Ishikawa (cell line): ENCODE measurements around the gene FAM186B.

Experiments
- CEBPB ChIP-seq: IDR thresholded peaks from 2 replicates; pipeline ENCODE4 v1.6.1; 2012
- CREB1 ChIP-seq: IDR thresholded peaks from 2 replicates; pipeline ENCODE4 v1.6.1; 2012; ENCODE audit warnings: low read depth
- EGR1 ChIP-seq: IDR thresholded peaks from 2 replicates; pipeline ENCODE4 v1.6.1; 2012
- EP300 ChIP-seq: IDR thresholded peaks from 2 replicates; pipeline ENCODE4 v1.6.1; 2012; ENCODE audit warnings: borderline replicate concordance
- FOXM1 ChIP-seq: IDR thresholded peaks from 2 replicates; pipeline ENCODE4 v1.6.1; 2012; ENCODE audit warnings: low read depth, borderline replicate concordance
- NFIC ChIP-seq: IDR thresholded peaks from 2 replicates; pipeline ENCODE4 v1.6.1; 2012
- RAD21 ChIP-seq: IDR thresholded peaks from 2 replicates; pipeline ENCODE4 v1.6.1; 2012; ENCODE audit warnings: low read depth
- TAF1 ChIP-seq: IDR thresholded peaks from 2 replicates; pipeline ENCODE4 v1.6.1; 2012; ENCODE audit warnings: low read depth, mild to moderate bottlenecking
- TCF12 ChIP-seq: IDR thresholded peaks from 2 replicates; pipeline ENCODE4 v1.6.1; 2012; ENCODE audit warnings: low read depth
- TEAD4 ChIP-seq: IDR thresholded peaks from 2 replicates; pipeline ENCODE4 v1.6.1; 2012
- YY1 ChIP-seq: IDR thresholded peaks from 2 replicates; pipeline ENCODE4 v1.6.1; 2012; ENCODE audit warnings: low read depth
- ZBTB7A ChIP-seq: IDR thresholded peaks from 2 replicates; pipeline ENCODE4 v1.6.1; 2012; ENCODE audit warnings: low read depth
- TF ChIP-seq, protein P1 (sequence below): IDR thresholded peaks from 2 replicates; pipeline ENCODE4 v1.6.1; 2012; ENCODE audit warnings: low read depth, mild to moderate bottlenecking
- TF ChIP-seq, protein P2 (sequence below): IDR thresholded peaks from 2 replicates; pipeline ENCODE4 v1.6.1; 2012
- TF ChIP-seq, protein P3 (sequence below): IDR thresholded peaks from 2 replicates; pipeline ENCODE4 v1.6.1; 2012

FAM186B gene

DNA sequence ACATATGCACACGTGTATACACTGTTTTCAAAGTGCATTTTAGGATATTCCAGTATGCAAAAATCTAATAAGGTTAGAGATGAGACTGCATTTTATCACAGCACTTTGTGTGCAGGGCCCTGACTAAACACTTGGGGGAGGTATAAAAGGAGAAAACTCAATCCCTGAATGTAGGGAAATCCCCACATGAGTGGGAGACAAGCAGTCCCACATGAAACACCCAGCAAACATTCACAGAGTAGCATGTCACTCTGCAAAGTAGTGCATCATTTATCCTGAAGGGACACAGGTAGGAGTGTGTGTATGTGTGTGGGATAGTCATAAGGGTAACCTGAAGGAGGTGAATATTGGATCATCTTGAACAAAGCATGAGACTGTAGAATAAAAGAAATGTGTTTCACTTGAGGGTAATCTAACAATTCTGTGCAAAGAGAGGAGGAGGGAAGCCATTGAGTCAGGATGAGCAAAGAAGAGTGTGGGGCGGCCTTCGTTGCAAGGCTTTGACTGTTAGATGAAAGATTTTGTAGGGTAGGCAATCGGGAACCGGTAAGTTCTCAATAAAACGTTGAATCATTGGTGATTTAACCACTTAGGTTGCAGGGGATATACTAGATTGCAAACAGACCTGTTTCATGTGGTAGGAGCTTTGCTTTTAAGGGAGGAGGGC lies 20.9 kb upstream of the FAM186B start:
- no peak for TF ChIP-seq ZBTB7A
- TF ChIP-seq TEAD4 = no peak
- no peak for TF ChIP-seq TCF12
- no peak for TF ChIP-seq CREB1
- TF ChIP-seq FOXM1 = no peak

DNA sequence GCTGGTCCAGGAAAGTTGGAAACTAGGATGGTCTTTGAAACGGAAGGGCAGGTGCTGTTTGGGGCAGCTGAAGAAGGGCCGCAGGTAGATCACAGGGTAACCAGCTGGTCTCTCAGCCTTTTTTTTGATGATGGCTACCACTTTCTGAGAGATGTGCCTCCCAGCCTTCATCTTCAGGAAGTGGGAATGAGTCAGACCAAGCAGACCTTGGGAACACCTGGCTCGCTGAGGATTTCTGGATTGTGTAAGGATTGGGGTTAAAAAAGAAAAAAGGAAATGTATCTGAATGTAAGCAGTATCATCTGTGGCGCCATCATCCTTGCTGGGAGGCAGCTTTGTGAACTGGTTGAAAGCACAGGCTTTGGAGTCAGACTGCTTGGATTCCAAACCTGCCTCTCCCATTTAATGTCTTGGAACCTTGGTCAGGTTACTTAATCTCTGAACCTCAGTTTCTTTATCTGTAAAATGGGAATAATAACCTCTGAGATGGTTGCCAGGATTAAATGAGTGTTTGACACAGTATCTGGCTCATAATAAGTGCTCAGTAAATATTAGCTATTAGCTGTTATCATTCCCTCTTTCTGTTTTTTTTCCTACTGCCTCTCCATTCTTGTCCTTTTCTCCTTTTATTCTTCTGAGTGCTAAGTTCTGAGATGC lies 19.6 kb upstream of the FAM186B start:
- TF ChIP-seq CREB1 (no peak), EGR1 (no peak), EP300 (no peak), TCF12 (no peak), TEAD4 (no peak), YY1 (no peak), CEBPB (no peak), ZBTB7A (no peak), RAD21 (no peak), TAF1 (no peak), FOXM1 (no peak), NFIC (no peak)
- TF ChIP-seq, protein P1, sequence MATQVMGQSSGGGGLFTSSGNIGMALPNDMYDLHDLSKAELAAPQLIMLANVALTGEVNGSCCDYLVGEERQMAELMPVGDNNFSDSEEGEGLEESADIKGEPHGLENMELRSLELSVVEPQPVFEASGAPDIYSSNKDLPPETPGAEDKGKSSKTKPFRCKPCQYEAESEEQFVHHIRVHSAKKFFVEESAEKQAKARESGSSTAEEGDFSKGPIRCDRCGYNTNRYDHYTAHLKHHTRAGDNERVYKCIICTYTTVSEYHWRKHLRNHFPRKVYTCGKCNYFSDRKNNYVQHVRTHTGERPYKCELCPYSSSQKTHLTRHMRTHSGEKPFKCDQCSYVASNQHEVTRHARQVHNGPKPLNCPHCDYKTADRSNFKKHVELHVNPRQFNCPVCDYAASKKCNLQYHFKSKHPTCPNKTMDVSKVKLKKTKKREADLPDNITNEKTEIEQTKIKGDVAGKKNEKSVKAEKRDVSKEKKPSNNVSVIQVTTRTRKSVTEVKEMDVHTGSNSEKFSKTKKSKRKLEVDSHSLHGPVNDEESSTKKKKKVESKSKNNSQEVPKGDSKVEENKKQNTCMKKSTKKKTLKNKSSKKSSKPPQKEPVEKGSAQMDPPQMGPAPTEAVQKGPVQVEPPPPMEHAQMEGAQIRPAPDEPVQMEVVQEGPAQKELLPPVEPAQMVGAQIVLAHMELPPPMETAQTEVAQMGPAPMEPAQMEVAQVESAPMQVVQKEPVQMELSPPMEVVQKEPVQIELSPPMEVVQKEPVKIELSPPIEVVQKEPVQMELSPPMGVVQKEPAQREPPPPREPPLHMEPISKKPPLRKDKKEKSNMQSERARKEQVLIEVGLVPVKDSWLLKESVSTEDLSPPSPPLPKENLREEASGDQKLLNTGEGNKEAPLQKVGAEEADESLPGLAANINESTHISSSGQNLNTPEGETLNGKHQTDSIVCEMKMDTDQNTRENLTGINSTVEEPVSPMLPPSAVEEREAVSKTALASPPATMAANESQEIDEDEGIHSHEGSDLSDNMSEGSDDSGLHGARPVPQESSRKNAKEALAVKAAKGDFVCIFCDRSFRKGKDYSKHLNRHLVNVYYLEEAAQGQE = no peak
- TF ChIP-seq, protein P2, sequence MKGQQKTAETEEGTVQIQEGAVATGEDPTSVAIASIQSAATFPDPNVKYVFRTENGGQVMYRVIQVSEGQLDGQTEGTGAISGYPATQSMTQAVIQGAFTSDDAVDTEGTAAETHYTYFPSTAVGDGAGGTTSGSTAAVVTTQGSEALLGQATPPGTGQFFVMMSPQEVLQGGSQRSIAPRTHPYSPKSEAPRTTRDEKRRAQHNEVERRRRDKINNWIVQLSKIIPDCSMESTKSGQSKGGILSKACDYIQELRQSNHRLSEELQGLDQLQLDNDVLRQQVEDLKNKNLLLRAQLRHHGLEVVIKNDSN = no peak
- TF ChIP-seq, protein P3, sequence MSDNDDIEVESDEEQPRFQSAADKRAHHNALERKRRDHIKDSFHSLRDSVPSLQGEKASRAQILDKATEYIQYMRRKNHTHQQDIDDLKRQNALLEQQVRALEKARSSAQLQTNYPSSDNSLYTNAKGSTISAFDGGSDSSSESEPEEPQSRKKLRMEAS = no peak

DNA sequence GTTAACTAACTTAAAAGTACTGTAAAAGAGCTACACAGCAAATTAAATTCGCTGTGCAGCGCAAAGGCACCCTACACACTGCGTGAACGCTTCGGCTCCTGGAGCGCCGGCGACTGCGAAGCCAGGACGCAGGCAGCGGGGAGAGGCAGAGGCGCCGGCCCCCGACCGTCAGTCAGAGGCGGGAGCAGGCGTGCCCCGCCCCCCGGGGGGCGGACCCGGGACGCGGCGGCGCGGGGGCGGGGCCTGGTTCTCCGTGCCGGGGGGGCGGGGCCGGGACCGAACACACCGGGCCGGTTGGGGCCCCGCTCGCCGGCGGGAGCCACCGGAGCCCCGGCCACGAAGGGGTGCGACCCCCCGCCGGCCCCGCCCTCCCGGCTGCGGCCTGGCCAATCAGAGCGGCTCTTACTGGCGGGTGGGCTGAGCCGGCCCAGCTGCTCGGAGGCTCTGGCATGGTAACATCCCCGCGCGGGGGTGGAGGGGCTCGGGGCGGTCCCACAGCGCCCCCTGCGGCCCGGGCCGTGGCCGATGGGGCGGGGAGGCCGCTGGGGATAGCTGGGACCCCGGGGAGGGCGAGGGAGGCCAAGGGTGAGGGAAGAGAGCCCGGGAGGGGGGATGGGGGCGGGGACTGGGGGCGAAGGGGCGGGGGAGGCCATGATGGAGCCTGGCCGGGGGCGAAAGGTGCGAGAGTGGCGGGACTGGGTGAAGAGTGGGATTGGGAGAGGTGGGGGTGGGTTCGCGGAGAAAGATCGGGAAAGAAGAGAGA lies 17.9 kb upstream of the FAM186B start, which contains the start of gene PRPF40B:
PRPF40B (plus strand) TSS at position 420 of the 763 bp plus-strand sequence; CDS start at position 450, 30 bp downstream.
- TF ChIP-seq EP300 = peak; percentile 38; the same call in 1 of the 2 replicates
- peak; percentile 40; the same call in 1 of the 2 replicates for TF ChIP-seq RAD21
- peak; percentile 52; the same call in 1 of the 2 replicates for TF ChIP-seq TCF12
- TF ChIP-seq, protein P2 = no peak; the same call in 1 of the 2 replicates
- TF ChIP-seq TEAD4 = no peak
- no peak for TF ChIP-seq FOXM1
- TF ChIP-seq CREB1 = no peak
- peak; percentile 94 for TF ChIP-seq ZBTB7A
- TF ChIP-seq TAF1 = peak; percentile 87; the same call in 1 of the 2 replicates
- TF ChIP-seq, protein P3 = peak; percentile 80
- no peak for TF ChIP-seq NFIC
- TF ChIP-seq, protein P1 = no peak
- TF ChIP-seq CEBPB = no peak; the same call in 1 of the 2 replicates
- TF ChIP-seq YY1 = 0 out of 2 replicates have a peak, but pooled peaks have one; percentile 16
- TF ChIP-seq EGR1 = peak; percentile 95

DNA sequence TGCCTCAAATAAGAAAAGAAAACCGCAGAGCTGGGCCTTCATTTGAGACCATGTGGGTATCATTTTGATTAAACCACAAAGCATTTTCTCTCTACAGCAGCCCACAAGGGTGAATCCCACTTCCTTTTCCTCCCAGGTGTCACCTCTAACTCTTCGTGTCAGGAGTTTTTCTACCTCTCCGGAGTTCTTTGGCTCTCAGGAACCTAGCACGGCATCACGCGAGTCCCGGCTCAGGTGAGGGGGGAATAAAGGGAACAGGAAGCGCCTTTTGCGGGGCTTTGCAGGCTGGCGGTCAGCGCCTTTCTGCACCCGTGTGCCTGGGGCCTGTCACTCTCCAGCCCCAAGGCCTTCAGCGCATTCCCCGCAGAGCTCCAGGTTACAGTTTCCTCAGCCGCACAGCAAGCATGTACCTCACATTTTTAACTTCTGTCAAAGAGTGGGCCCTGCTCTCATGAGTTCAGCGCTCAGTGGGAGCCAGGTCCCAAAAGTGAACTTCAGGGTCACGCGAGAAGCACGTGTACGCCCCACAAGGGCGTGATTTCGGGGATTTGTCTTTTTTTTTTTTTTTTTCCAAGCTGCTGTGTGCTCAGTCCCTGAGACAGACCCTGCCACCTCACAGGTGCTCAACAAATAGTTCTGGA lies 17.2 kb upstream of the FAM186B start:
- TF ChIP-seq CEBPB = no peak
- no peak for TF ChIP-seq EP300
- 0 out of 2 replicates have a peak, but pooled peaks have one; percentile 17 for TF ChIP-seq TEAD4
- TF ChIP-seq EGR1 = no peak
- TF ChIP-seq NFIC = 0 out of 2 replicates have a peak, but pooled peaks have one; percentile 11
- no peak for TF ChIP-seq FOXM1
- no peak for TF ChIP-seq CREB1
- no peak for TF ChIP-seq RAD21
- TF ChIP-seq TCF12 = no peak; the same call in 1 of the 2 replicates
- TF ChIP-seq, protein P2 = peak; percentile 42; the same call in 1 of the 2 replicates
- TF ChIP-seq, protein P3 = peak; percentile 97
- no peak for TF ChIP-seq YY1
- no peak for TF ChIP-seq TAF1
- TF ChIP-seq, protein P1 = no peak
- no peak; the same call in none of the 2 replicates for TF ChIP-seq ZBTB7A
